H9 (cell line): ENCODE results near the gene CALM1. TPM values are rescaled to one million over a fixed set of nuclear protein-coding genes. Genes with fewer than 3 reads are reported as not detected.

Source experiments
- DNase-seq: peaks from one replicate; pipeline ENCODE4 v3.0.0-alpha.2; 2017
- H2AFZ ChIP-seq: one replicate; pipeline ENCODE4 v1.6.1; 2013; ENCODE audit warnings: mild to moderate bottlenecking, low read length, control low read depth, moderate library complexity
- H2AK5ac ChIP-seq: 2 replicates; pipeline ENCODE4 v1.6.1; 2013; ENCODE audit warnings: low read length, control low read depth, mixed read lengths; ENCODE audit not compliant: insufficient read length
- H2BK120ac ChIP-seq: one replicate; pipeline ENCODE4 v1.6.1; 2013; ENCODE audit warnings: low read depth, mild to moderate bottlenecking, low read length, control low read depth, inconsistent platforms; ENCODE audit not compliant: poor library complexity, severe bottlenecking
- H2BK12ac ChIP-seq: 2 replicates; pipeline ENCODE4 v1.6.1; 2013; ENCODE audit warnings: low read length, control low read depth, mixed read lengths, low read depth; ENCODE audit not compliant: insufficient read length
- H2BK15ac ChIP-seq: 2 replicates; pipeline ENCODE4 v1.6.1; 2013; ENCODE audit warnings: low read depth, low read length, control low read depth
- H2BK20ac ChIP-seq: one replicate; pipeline ENCODE4 v1.6.1; 2013; ENCODE audit warnings: low read depth, mild to moderate bottlenecking, low read length, control low read depth, inconsistent platforms; ENCODE audit not compliant: poor library complexity, severe bottlenecking
- H2BK5ac ChIP-seq: 2 replicates; pipeline ENCODE4 v1.6.1; 2013; ENCODE audit warnings: low read length, control low read depth, mixed read lengths; ENCODE audit not compliant: insufficient read length
- H3K14ac ChIP-seq: 2 replicates; pipeline ENCODE4 v1.6.1; 2013; ENCODE audit warnings: low read length, control low read depth; ENCODE audit not compliant: insufficient read depth
- H3K18ac ChIP-seq: 2 replicates; pipeline ENCODE4 v1.6.1; 2013; ENCODE audit warnings: low read depth, mild to moderate bottlenecking, mixed read lengths, low read length, control low read depth; ENCODE audit not compliant: insufficient read length
- H3K23ac ChIP-seq: 2 replicates; pipeline ENCODE4 v1.6.1; 2013; ENCODE audit warnings: low read length, control low read depth, mixed read lengths, low read depth; ENCODE audit not compliant: insufficient read length
- H3K23me2 ChIP-seq: 2 replicates; pipeline ENCODE4 v1.6.1; 2013; ENCODE audit warnings: low read depth, mild to moderate bottlenecking, mixed read lengths, low read length, control low read depth; ENCODE audit not compliant: insufficient read length, poor library complexity, severe bottlenecking
- H3K27ac ChIP-seq: 2 replicates; pipeline ENCODE4 v1.5.1; 2013; ENCODE audit warnings: low read length, control low read depth, mixed read lengths, low read depth; ENCODE audit not compliant: insufficient read length
- H3K27me3 ChIP-seq: 2 replicates; pipeline ENCODE4 v1.6.1; 2013; ENCODE audit warnings: low read length, control low read depth, inconsistent platforms; ENCODE audit not compliant: insufficient read depth
- H3K4ac ChIP-seq: 2 replicates; pipeline ENCODE4 v1.6.1; 2013; ENCODE audit warnings: low read depth, mild to moderate bottlenecking, control low read depth, inconsistent platforms, low read length, moderate library complexity
- H3K4me1 ChIP-seq: 2 replicates; pipeline ENCODE4 v1.6.1; 2013; ENCODE audit warnings: low read length, control low read depth, inconsistent platforms; ENCODE audit not compliant: insufficient read depth
- H3K4me2 ChIP-seq: 2 replicates; pipeline ENCODE4 v1.6.1; 2013; ENCODE audit warnings: low read length, control low read depth, mixed read lengths; ENCODE audit not compliant: insufficient read length, insufficient read depth
- H3K56ac ChIP-seq: 2 replicates; pipeline ENCODE4 v1.6.1; 2013; ENCODE audit warnings: low read depth, mild to moderate bottlenecking, mixed read lengths, low read length, control low read depth; ENCODE audit not compliant: insufficient read length
- H3K79me1 ChIP-seq: 2 replicates; pipeline ENCODE4 v1.6.1; 2013; ENCODE audit warnings: low read depth, mild to moderate bottlenecking, moderate library complexity, low read length, control low read depth, inconsistent platforms; ENCODE audit not compliant: insufficient read depth, poor library complexity, severe bottlenecking
- H3K79me2 ChIP-seq: 2 replicates; pipeline ENCODE4 v1.6.1; 2013; ENCODE audit warnings: low read length, control low read depth, inconsistent platforms; ENCODE audit not compliant: insufficient read depth
- H3K9ac ChIP-seq: 2 replicates; pipeline ENCODE4 v1.6.1; 2013; ENCODE audit warnings: low read length, control low read depth, mixed read lengths; ENCODE audit not compliant: insufficient read length; ENCODE audit errors: extremely low read depth
- H3K9me3 ChIP-seq: one replicate; pipeline ENCODE4 v1.6.1; 2013; ENCODE audit warnings: low read depth, low read length, inconsistent platforms; ENCODE audit not compliant: control insufficient read depth
- H3T11ph ChIP-seq: one replicate; pipeline ENCODE4 v1.6.1; 2013; ENCODE audit warnings: mild to moderate bottlenecking, low read length, control low read depth, inconsistent platforms
- H4K20me1 ChIP-seq: one replicate; pipeline ENCODE4 v1.6.1; 2013; ENCODE audit not compliant: control insufficient read depth, insufficient read length, insufficient read depth
- H4K5ac ChIP-seq: 2 replicates; pipeline ENCODE4 v1.6.1; 2013; ENCODE audit warnings: low read depth, mild to moderate bottlenecking, mixed read lengths, low read length, control low read depth; ENCODE audit not compliant: insufficient read length
- H4K8ac ChIP-seq: replicated peaks from 2 replicates; pipeline ENCODE4 v1.6.1; 2013; ENCODE audit warnings: low read length, control low read depth, mixed read lengths, low read depth; ENCODE audit not compliant: insufficient read length
- H4K91ac ChIP-seq: 2 replicates; pipeline ENCODE4 v1.6.1; 2013; ENCODE audit warnings: low read depth, mild to moderate bottlenecking, moderate library complexity, mixed read lengths, low read length, control low read depth; ENCODE audit not compliant: insufficient read length
- H3K27ac Mint-ChIP-seq, 3 experiments: 2 replicates in 2 of 3; 3 replicates in 1 of 3; pipeline ENCODE4 v1.8.0; 2020 to 2021; ENCODE audit warnings: mixed read lengths in 3 of 3, mild to moderate bottlenecking in 1 of 3, moderate library complexity in 1 of 3
- H3K27me3 Mint-ChIP-seq: 2 replicates; pipeline ENCODE4 v1.8.0; 2021; ENCODE audit warnings: low read depth, mild to moderate bottlenecking, moderate library complexity, mixed read lengths
- H3K36me3 Mint-ChIP-seq, 3 experiments: 2 replicates in 2 of 3; 3 replicates in 1 of 3; pipeline ENCODE4 v1.8.0; 2020 to 2021; ENCODE audit warnings: low read depth in 3 of 3, mixed read lengths in 3 of 3; ENCODE audit not compliant: insufficient read depth in 1 of 3
- H3K4me1 Mint-ChIP-seq, 2 experiments: 2 replicates each; pipeline ENCODE4 v1.8.0; 2020; ENCODE audit warnings: mixed read lengths in 2 of 2
- H3K4me3 Mint-ChIP-seq, 2 experiments: 2 replicates in 1 of 2; 3 replicates in 1 of 2; pipeline ENCODE4 v1.8.0; 2020 to 2021; ENCODE audit warnings: mild to moderate bottlenecking in 2 of 2, mixed read lengths in 2 of 2, moderate library complexity in 1 of 2
- H3K9me3 Mint-ChIP-seq, 2 experiments: 2 replicates in 1 of 2; 3 replicates in 1 of 2; pipeline ENCODE4 v1.8.0; 2020; ENCODE audit warnings: mild to moderate bottlenecking in 2 of 2, mixed read lengths in 2 of 2, moderate library complexity in 1 of 2
- WGBS: extraction: QIAGEN DNeasy Blood & Tissue Kit; methylation state at CpG from one replicate; pipeline ENCODE4 v1.1.7; 2013; ENCODE audit warnings: missing lambda C conversion rate, low lambda C conversion rate, mixed read lengths; ENCODE audit not compliant: insufficient read length; ENCODE audit errors: extremely low coverage; 5-methylcytosine and 5-hydroxymethylcytosine counted together
- total RNA-seq: library from RNA; stranded (reverse); gene quantifications from 2 replicates; pipeline ENCODE4 v1.2.1, GENCODE V29; 2021
- TF ChIP-seq, protein P1 (sequence below): fragments of 200-600 bp; sonication (generic); conservative IDR thresholded peaks from 3 replicates; pipeline ENCODE4 v1.8.0; 2021; ENCODE audit warnings: antibody characterized with exemption, mild to moderate bottlenecking

CALM1 gene
- total RNA-seq, 1 experiment from 2014 or later = 354 TPM

DNA sequence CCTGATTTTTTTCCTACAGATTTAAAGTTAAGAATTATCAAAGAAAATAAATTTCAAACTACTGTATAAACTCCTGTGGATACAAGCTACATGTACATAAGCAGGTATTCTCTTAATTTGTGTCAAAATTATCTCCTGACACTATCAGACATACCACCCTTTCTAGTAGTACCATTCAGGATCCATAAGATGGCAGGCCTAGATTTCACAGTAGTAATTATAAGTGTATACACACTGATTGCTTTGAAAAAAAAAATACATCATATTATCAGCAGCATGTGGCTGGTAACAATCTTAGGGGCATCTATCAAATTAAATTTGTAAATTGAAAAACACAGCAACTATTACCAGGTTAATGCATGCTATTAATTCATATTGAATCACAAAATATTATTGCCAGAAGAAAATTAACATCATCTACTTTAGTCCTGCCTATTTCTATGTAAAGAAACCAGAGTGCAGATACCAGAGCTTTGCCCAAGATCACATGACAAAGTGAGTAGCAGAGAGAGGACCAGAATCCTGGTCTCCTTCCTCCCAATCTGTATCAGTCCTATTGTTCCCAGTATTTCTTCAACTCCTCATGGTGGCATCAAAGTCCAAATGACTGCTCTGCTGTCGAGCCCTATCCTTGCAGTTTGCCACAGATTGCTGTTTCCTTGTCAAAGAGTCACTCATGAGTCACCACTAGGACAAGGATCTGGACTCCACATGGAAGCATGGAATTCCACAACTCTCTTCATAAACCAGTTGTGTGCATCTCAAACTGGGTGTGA lies 27.7 kb upstream of the CALM1 start:
- H3K4me1 Mint-ChIP-seq = 0 out of 4 replicates have a peak, but pooled peaks cover 0 to 2% of the 10 kb centered on the region in 2 experiments
- DNase-seq = no peak
- H4K5ac ChIP-seq = no peak overlapping the region
- H3K36me3 Mint-ChIP-seq = no peaks in the 10 kb centered on the region
- no peak overlapping the region for H2BK20ac ChIP-seq
- no peaks in the 10 kb centered on the region for H4K20me1 ChIP-seq
- TF ChIP-seq, protein P1, sequence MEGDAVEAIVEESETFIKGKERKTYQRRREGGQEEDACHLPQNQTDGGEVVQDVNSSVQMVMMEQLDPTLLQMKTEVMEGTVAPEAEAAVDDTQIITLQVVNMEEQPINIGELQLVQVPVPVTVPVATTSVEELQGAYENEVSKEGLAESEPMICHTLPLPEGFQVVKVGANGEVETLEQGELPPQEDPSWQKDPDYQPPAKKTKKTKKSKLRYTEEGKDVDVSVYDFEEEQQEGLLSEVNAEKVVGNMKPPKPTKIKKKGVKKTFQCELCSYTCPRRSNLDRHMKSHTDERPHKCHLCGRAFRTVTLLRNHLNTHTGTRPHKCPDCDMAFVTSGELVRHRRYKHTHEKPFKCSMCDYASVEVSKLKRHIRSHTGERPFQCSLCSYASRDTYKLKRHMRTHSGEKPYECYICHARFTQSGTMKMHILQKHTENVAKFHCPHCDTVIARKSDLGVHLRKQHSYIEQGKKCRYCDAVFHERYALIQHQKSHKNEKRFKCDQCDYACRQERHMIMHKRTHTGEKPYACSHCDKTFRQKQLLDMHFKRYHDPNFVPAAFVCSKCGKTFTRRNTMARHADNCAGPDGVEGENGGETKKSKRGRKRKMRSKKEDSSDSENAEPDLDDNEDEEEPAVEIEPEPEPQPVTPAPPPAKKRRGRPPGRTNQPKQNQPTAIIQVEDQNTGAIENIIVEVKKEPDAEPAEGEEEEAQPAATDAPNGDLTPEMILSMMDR = no peak
- H3K23me2 ChIP-seq = no peaks in the 10 kb centered on the region
- H3K9me3 Mint-ChIP-seq = no peaks in the 10 kb centered on the region
- H2AFZ ChIP-seq = no peak overlapping the region
- H3K4me2 ChIP-seq = no peak overlapping the region
- no peaks in the 10 kb centered on the region; the same call in none of the 2 replicates for H3K27me3 Mint-ChIP-seq
- H4K8ac ChIP-seq = no peak overlapping the region
- H3T11ph ChIP-seq = no peak overlapping the region
- no peak overlapping the region for H3K18ac ChIP-seq
- H3K79me1 ChIP-seq = no peaks in the 10 kb centered on the region
- no peak overlapping the region for H3K23ac ChIP-seq
- no peak overlapping the region for H4K91ac ChIP-seq
- no peaks in the 10 kb centered on the region for H3K79me2 ChIP-seq
- no peak overlapping the region for H2BK5ac ChIP-seq
- H3K27me3 ChIP-seq = no peaks in the 10 kb centered on the region
- no peak overlapping the region for H3K4me3 Mint-ChIP-seq
- WGBS = no CpG with 5 or more reads among the region's 1 CpG
- no peak overlapping the region for H3K56ac ChIP-seq
- H3K4me1 ChIP-seq = no peaks in the 10 kb centered on the region
- no peak overlapping the region for H2BK12ac ChIP-seq
- H2BK120ac ChIP-seq = no peak overlapping the region
- no peaks in the 10 kb centered on the region for H3K9me3 ChIP-seq
- H3K9ac ChIP-seq = no peak overlapping the region
- H3K4ac ChIP-seq = no peak overlapping the region
- no peak overlapping the region for H2AK5ac ChIP-seq
- H3K27ac Mint-ChIP-seq = no peak overlapping the region
- no peak overlapping the region for H2BK15ac ChIP-seq
- no peak overlapping the region for H3K27ac ChIP-seq
- H3K14ac ChIP-seq = no peak overlapping the region
